ENCODE measurements around the gene LZTR1.
A peak's percentile ranks its signal among the peaks of the same experiment; 100 is the strongest.
"Not testable (repeated sequence)": the region's sequence is repeated elsewhere in the genome, so short reads cannot be mapped to it uniquely, and the experiment has no call there.

Gene LZTR1

DNA sequence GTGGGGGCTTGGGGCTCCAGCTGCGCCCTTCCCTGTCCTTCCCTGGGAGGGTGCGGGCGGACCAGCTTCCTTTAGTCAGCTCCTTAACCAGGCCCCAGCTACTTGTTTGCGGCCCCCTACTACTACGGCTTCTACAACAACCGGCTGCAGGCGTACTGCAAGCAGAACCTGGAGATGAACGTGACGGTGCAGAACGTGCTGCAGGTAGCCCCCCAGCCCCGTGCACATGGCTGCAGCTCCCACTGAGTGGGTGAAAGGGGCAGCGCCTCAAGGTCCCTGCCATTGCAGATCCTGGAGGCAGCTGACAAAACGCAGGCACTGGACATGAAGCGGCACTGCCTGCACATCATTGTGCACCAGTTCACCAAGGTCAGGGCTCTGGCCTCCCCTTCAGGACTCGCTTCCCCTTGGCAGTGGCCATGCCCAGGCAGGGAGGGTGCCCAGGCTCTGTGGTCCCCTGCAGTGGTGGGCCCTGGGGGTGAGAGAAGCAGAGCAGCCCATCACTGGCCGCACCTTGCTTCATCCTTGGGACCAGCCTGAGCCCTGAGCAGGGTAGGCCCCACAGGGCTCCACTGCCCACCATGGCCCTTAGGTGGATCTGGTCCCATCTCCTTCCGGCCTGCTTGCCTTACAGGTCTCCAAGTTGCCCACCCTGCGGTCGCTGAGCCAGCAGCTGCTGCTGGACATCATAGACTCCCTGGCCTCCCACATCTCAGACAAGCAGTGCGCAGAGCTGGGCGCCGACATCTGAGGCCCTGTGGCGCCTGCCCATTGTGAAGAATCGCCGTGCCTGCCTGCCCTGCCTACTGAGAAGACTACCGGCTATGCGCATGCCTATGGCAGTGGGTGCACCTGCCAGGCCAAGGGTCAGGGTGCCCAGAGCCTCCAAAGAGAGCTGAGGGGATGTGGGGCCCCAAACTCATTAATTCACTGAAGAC, 14.8 kb downstream of the LZTR1 start:
- no peak for DNase-seq (ENCODE audit: low read depth)

DNA sequence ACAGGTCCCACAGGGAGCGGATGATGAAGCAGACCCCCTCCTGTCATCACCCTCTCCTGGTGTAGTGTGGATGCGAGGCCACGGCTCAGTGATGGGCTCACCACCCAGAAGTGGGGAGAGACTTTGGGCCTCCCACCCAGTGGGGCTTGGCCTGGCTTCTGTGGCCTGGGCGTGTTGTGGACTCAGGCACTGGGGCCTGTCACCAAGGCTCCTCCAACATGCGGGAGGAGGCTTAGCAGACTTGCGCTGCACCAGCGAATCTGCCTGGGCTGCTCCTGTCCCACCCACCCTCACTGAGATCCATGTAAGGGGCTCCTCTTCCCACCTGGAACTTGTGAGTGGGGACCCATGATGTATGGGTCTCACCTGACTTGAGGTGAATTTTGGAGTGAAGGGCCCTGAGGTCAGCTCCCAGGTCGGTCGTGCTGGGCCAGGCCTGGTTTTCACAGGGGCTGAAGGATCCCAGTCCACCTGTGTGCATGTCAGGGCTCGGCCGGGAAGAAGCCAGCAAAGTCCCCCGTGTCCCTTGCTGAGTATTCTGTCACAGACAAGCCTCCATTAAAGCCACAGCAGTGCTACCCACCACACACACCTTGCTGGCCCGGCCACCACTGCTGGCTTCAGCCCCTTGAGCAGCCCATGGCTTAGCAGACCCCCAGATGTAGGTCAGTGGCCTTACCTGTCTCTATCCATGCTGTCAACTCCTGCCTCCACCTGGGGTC, 15.6 kb downstream of the LZTR1 start:
- DNase-seq (ENCODE audit: low read depth) = no peak

DNA sequence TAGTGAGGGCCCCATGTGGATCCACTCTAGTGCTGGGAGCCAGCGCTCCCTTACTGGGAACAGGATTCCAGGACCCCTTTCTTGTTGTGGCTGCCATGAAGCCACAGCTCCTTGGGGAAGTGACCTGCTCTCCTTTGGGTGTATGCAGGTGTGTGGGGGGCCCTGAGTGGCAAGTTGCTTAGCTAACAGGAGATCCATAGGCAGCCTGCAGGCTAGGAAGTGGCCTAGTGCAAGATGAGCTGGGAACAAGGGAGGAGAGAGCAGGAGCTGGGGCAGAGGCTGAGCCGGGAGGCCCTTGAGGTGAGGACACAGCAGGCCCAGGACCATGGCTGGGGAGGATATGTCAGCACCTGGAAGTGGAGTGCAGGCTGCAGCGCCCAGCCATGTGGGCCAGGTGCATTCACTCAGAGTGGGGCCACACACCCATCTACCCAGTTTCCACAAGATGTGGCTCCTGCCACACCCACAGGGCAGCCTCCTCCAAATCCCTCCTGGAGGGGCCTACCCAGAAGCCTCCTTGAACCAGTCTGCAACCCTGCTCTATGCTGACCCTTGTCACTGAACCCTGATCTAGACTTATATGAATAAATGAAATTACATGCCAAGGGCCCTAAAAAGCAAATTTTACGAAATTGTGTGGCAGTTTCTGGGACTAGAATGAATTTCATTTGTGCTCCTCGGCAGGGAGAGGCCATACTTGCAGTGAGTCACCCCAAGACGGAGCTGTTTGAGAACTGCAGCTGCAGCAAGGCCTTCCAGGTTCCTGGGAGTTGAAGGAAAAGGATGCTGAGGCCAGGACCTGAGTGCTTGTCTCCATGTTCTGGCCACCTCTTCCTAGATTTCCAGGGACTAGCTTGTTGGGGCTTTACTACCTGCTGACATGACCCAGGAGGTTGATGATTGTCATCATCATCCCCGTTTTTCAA, 16.6 kb downstream of the LZTR1 start:
- DNase-seq (ENCODE audit: low read depth) = no peak

DNA sequence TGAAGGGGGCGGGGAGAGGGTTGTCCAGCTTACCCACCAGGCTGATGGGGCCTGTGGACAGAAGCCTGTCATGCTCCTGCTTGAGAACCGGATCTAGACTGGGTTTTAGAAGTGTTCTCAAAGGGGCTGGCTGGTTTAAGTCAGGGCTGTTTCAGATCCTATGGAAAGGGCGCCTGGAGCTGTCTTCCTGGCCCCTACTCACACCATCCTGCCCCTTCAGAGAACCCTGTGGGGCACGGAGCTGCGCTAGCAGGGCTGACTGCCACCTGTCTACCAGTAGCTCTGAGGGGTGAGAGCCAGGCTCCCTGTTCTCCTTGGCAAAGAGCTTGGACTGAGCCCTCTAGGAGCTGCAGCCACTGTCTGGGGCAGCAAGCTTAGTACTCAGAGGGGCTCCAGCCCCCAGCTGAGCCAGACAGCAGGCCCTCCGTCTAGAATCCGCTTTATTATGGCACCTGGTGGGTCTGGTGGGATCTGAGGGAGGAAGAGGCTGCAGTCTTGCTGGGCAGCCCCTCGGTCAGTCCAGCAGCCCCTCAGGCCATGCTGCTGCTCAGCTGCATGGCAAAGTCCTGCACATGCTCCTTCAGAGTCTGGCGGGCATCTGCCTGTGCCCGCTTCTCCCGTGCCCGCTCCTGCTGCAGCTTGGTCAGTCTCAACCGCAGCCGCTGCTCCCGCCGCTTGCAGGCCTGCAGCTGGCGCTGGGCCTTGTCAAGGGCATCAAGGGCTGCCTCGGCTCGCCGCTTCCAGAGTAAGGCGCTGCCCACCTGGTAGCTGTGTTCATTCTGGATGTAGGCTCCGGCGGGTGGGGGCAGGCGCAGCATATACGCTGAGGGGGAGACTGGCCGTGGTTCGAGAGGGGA, 17.5 kb downstream of the LZTR1 start:
- no peak for DNase-seq (ENCODE audit: low read depth)

DNA sequence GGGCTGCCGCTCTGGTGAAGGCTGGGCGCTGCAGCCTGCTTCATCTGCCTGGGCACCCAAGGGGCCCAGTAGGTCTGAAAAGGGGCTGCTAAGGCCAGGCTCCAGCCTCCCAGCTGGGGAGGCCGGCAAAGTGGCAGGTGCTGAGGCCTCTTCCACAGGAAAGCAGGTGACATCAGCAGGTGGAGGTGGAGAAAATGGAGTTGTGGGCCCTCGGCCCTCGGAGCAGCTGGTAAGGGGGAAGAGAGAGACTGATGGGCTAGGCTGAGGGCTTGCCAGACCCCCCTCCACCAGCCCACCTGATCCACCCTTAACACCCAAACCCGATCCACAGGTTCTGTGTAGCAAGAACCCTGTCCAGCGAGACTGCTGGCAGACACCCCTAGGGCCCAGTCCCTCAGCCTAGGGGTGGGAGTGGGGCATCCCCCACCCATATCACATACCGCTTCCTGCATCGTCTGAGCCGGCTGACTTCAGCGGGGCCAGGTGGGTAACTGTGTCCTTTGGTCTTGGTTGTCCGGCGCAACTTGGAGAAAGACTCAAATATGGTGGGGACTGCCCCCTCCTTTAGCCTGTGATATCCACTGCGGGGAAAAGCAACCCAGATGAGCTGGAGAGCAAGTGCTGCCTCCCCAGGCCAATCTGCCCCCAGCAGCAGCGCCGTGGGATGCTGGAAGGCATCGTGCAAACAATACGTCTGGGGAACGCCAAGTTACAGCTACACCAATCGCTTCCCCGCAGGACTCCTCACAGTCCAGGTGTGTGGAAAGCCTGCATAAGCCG, 18.3 kb downstream of the LZTR1 start:
- DNase-seq (ENCODE audit: low read depth) = no peak

DNA sequence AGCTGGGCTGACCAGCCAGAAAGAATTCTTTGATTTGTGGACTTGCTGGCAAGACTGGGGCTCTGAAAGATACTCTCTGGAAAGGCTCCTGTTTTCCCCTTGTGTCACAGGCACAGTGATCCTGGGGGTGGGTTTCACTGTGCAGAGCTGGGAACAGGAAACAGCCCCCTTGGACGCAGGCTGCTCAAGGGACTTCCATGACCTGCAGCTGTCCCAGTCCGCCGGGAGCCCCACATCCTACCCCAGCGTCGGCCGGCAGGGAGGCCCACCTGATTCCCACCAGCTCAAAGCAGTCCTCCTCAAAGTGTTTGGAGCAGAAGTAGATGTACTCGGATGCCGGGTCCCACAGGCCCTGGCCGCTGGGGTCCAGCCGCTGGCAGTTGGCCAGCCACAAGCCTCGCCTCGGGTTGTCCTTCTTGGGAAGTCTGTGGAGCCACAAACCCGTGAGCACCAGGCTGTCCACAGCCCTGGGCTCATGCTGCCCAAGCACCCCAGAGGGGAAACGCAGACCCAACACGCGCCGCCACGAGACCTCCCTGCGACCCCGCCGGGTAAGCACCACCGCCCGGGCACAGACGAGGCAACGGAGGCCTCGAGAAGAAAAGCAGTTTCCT, 19.0 kb downstream of the LZTR1 start:
- no peak for DNase-seq (ENCODE audit: low read depth)

DNA sequence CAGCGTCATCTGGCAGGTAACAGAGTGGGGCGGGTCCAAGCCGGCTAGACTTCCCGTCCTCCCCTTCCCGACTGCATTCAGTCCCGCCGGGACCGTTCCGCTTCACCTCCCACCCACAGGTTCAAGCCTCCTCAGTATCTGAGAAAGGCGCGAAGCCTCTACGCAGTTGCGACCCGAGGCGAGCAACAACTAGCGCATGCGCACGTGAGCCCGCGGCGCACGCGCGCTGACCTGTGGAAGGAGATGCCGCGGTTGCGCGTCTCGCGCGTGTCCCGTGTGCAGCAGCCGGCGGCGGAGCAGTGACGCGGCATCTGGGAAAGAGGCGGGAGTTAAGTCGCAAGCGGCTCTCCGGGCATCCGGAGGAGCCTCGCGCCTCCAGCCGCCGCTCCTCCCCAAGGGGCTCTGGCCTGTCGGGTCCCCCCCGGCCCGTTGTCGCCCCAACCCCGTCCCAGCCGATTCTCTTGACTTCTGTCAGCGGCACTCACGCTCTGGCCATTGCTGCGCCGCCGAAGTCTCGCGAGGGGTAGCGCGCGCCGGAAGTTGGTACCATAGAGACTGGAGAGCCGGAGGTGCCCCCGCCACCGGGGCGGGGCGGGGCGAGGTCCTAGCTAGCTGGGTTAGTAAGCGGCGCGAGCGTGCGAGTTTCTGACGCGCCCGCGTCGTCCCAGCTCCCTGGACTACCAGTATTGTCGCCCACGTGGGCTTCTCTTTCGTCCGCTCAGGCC, 19.7 kb downstream of the LZTR1 start, which contains the start of gene THAP7:
TSS of gene THAP7 (minus strand) at position 518 of the 725 bp plus-strand sequence. CDS start at position 311, 207 bp downstream.
- peak; percentile 85 for DNase-seq (ENCODE audit: low read depth)

DNA sequence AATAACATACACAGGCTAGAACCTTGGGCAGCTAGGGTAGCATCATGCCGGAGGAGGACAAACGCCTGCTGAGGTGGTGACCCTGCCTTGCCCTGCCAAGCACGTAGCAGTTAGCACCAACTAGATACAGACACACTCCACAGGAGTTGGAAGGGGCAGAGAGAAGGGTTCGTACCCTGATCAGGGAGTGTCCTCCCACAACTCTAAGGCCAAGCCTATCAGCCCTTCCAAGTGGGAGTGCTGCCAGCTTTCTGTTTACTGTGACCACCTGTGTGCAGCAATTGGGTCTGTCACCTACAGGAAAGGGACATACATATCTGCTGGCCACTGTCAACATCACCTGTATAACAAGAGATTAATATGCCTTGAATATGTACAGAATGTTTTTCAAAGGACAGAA, 21.7 kb downstream of the LZTR1 start:
- DNase-seq (ENCODE audit: low read depth) = no peak

DNA sequence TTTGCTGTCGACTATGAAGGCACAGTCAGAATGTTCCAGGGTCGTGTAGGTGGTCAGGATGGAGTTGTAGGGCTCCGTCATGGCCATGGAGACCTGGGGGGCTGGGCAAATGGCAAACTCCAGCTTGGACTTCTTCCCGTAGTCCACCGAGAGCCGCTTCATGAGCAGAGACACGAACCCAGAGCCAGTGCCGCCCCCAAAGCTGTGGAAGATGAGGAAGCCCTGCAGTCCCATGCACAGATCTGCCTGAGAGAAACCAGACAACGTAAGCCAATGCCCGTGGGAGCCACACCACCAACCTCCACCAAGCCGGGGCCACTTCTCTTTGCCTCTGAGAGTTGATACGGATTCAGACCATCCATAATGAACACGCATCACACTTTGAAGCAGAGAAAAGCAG, 27.1 kb downstream of the LZTR1 start:
- DNase-seq (ENCODE audit: low read depth) = not testable (repeated sequence)

DNA sequence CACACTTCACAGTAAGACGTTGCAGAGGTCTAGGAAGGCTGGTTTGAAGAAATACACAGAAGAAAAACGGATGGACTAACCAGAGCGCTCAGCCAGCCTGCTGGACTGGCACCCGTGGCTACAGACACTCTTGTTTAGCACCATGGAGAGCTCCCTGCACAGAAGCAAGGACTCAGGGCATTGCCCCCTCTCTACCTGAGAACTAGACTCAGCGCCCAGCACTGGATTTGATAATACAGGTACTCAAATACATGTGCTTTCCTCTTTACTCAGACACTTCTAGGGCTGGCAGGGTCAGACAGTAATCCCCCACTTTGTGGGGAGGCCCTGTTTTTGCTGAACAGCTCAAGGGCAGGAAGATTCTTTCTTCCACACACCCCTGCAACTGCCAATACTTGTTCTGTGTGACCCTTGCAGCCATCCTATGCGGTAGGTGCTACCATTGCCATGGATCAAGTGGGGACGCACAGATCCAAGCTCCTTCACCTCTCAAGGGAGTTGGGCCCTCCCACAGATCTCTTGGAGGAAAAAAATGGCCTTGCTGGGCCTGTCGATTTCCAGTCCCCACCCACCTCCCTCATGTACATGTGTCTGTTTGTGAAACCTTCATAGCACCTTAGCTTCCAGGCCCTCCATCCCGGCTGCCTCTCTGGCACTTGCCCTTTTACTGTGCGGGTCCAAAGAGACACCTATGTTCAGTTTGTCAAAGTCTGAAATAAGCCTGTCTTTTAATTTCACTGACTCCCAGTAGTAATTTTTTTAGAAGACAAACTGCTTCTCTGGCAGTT, 27.7 kb downstream of the LZTR1 start:
- DNase-seq (ENCODE audit: low read depth) = no peak

DNA sequence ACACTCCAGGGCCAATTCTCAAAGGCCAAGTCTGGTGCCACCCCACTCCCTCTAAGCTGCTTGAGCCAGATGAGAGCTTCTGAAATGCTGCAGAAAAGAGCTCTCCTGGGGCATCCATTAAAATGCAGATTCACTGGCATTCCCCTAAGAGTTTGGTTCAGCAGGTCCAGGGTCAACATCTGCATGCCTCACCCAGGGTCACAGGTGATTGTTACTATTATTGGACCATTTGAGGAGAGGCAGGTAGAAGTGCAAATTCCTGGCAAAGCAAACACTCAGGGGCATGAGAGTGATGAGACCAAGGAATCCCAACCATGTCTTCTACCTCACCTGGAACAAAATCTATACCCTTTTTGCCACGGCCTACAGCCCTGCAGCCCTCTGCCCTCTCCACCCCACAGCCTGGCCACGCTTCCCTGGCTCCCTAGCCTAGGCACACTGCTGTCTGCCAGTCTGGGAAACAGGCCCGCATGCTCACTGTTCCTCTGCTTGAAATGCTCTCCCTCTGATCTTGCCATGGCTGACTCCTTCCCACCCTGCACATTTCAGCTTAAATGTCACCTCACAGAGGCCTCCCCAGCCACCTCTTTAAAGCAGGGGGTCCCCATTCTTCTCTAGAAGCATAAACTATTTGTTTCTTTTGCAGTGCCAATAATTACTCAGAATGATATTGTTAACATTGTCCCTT, 28.5 kb downstream of the LZTR1 start:
- no peak for DNase-seq (ENCODE audit: low read depth)

DNA sequence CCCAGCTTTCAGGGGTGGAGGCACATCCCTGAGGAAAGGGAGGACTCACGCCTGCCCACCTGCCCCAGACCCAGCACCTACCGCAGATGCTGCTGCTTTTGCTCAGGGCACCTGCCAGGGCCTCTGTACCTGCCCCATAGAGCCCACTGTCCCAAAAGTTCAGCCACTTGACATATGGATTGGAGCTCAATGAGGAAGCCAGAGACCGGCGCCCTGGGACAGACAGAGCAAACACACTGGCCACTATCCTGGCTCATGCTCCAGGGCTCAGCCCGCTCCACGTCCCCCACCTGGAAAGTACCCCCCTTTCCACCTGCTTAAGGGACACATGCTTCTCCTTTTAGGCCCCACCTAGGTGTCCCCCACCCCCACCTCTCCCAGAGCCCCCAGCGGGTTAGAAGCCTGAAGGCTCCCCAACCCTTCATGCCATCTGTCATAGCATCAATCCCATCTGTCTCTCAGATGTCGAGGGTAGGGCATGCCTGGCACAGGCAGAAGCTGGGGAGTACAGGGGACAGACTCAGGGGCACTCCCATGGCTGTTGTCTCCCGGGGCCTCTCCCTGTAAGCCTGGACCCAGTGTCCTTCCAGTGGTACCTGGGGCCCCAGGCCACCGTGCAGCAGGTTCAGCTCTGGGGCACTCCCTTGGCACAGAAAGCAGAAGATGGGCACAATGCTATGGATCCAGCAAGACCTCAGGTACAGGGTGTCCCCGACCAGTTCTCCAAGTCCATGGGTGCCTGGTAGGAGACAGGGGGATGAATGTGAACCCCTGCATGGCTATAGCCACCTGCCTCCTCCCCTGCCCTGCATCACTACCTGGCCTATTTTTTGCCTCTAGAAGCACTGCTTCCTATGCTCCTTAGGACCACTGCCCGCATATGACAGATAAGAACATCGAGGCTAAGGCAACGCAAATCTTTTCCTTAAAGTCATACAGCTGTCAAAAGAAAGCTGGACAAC, 30.6 kb downstream of the LZTR1 start:
- no peak for DNase-seq (ENCODE audit: low read depth)

GRCh38 chr22:21013657-21014201, 31.6 kb downstream of the LZTR1 start:
- DNase-seq (ENCODE audit: low read depth) = no peak

DNA sequence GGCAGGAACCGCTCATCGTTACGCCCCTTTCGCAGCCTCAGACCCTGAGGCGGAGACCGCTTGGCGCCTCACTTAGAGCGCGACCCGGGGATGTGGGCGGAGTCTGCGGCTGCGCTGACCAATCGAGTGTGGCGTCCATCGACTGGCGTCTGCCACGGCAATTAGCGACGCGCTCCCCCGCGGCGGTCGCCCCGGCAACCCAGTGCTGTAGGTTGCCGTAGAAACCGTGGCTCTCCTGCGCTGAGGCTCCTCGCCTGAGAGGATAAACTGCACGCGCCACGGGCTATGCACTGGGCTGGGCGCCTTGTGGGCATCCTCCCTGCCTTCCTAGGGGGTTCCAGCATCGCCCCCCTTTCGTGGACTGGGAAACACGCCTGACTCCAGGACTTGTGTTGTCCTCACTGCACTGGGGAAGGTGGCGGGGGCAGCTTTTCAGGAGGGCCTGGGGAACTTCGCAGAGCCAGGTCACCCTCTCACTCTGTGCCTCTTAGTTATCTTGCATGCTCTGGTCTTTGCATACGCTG, 32.2 kb downstream of the LZTR1 start:
- DNase-seq (ENCODE audit: low read depth) = peak; percentile 69

GRCh38 chr22:21014726-21015465, 32.8 kb downstream of the LZTR1 start, which contains the start of gene P2RX6:
P2RX6 (plus strand) TSS chr22:21015165; CDS start chr22:21015175, 10 bp downstream.
- no peak for DNase-seq (ENCODE audit: low read depth)

Measured in stimulated activated CD8-positive, alpha-beta memory T cell treated with anti-CD3 and anti-CD28 coated beads, Interleukin-7, amount 100 ng/mL, for 24 hours (primary cell).